Pons (tissue), 1 donor: ENCODE data around the gene NCS1.

Source experiments
- DNase-seq: peaks from one replicate; pipeline ENCODE4 v3.0.0-alpha.2; 2016; ENCODE audit warnings: low spot score

Gene NCS1

DNA sequence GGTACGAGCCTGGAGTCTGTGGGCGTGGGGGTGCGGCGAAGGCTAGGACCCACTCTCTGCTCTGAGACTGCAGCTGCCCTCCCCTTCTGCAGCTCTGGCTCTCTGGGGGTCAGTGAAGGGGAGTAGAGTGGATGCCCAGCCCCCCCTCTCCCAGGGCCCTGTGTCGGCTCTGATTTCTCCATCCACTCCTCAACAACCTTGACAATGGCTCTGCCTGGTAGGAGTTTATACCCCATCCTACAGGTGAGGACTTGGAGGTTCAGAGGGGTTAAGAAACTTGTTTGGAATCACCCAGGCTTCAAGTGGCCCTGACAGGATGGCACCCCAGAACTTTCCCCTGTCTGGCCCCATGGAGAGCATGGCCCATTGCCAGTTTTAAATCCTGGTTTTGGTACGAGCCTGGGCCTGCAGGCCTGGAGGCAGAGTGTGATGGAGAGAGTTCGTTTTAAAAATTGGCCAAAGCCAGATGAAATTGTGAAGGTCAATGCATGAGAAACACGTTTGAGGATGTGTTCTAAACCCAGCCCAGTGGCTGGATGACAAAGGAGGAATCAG lies 22.3 kb downstream of the NCS1 start:
- DNase-seq = no peak

DNA sequence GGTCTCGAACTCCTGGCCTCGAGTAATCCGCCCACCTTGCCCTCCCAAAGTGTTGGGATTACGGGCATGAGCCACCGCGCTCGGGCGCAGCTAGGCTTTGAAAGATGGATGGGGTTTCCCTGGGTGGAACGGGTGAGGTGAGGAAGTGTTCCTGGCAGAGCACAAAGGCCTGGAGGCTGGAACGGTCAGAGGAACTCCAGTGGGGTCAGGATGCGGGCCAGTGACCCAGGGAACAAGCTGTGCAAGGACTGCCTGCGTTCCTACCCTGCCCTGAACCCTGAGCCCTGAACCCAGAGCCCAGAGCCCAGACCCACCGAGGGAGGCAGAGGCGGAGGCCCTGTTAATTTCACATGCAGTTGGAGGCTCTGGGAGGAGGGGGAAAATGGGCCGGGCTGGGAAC lies 23.4 kb downstream of the NCS1 start:
- DNase-seq = no peak

DNA sequence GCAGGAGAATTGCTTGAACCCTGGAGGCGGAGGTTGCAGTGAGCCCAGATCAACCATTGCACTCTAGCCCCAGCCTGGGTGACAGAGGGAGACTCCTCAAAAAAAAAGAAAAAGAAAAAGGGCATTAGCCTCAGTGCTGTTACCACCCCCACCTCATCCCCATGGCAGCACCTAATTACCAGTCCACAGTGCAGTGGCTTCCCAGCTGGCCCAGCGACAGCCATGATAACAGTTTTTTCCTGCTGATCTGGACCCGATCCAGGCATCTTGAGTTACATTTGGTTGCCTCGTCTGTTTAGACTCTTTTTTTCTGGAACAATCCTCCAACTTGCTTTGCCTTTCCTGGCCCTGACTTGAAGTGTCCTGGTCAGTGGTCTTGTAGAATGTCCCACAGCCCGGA lies 24.4 kb downstream of the NCS1 start:
- DNase-seq = no peak

DNA sequence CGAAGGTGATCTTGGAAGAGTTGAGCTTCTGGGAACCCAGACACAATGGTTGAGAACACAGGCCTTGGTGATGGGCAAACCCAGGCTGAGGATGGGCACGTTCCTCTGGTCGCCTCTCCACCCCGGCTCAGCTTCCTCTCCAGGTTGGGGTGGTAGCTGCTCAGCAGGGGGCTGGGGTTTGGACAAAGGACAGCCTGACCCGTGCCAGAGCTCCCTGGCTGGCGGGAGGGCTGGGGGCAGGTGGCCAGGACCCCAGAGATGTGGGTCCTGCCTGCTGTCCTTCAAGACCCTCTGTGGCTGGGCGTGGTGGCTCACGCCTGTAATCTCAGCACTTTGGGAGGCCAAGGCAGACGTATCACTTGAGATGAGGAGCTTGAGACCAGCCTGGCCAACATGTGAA lies 25.2 kb downstream of the NCS1 start:
- no peak for DNase-seq

DNA sequence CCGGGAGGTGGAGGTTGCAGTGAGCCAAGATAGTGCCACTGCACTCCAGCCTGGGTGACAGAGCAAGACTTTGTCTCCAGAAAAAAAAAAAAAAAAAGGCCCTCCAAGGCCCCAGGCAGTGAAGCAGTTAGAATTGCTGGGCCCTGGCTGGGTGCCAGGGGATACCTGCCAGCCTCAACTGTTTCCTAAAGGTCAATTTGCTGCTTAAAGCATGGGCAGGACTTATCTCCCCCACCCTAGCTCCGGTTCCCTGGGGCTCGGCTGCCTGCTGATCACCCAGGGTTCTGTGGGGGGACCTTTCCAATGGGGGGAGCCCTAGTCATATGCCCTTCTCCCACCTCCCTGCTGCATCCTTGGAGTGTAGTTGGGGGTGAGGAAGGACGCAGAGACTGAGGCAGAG lies 25.7 kb downstream of the NCS1 start:
- DNase-seq = no peak

DNA sequence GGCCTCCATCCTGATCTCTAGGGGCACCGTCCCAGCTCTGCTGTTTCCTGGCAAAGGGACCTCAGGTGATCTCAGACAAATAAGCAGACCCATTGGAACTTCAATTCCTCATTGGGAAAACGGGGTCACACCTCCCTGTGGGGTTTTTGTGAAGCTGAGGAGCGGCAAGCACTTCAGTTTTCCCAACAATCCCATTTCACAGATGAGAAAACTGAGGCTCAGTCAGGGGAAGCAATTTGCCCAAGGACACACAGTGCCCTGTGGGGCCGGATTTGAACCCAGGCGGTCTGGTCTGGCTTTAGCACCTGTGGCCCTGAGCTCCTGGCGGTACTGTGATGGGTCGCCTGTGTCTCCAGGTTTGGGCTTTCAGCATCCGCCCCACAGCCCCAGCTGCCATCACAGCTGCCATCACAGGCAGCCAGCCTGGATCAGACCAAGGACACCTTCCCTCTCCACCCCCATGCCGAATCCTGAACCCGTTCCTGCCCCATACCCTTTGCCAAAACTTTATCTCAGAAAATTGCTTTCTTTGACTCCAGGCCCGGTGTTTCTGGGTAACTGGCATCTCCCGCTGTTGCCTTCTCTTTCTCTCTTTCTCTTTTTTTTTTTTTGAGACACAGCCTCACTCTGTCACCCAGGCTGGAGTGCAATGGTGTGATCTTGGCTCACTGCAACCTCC lies 26.4 kb downstream of the NCS1 start:
- DNase-seq = no peak

DNA sequence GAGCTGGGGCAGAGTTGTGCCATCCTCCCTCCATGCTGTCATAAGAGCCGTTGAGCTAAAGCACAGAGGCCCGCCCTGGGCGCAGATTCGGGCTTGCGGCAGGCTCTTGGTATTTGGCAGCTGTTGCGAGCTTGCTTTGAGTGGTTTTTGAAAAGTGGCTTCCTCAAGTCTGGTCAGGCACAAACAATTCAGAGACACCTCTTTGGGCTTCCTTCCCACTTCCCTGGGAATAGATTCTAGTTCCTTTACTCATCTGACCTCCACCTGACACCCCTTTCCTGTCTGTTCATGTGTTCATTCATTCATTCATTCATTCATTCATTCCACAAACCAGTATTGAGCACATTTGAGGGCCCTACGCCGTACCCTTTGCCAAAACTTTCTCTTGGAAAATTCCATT lies 27.4 kb downstream of the NCS1 start:
- peak; percentile 15 for DNase-seq

DNA sequence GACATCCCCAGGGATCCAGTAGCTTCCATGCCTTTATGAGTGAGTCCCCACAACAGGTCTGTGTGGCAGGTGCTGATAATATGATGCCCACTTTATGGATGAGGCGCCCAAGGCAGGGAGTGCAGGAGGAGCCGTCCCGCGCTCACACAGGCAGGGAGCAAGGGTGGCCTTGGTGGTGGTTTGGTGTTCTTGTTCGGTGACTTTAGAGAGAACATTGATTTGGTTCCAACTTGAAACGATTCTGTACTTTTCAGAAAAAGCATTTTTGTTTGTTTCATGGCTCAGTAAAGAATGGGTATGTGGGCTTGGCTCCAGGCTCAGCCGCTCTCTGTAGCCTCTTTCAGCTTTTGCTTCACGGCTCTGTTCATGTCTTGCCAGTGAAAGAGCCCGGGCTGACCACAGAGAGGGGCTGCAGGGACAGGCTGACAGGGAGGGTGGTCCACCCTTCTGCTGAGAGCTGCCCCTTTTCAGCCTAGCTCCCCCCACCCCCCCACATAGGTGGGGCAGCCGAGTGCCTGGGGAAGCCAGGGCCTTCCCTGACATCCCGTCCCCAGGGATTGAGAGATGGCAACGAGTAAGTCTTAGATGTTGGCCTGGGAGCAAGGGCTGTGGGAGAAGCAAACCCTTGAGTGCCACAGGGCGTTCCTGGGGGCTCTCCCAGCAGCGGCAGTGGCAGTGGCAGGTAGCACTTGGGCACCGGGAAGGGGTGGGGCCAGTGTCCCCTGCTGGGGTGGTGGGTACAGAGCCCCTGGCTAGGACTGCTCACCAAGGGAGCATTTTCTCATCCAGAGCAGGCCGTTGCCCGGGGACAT lies 28.0 kb downstream of the NCS1 start:
- DNase-seq = peak; percentile 68

DNA sequence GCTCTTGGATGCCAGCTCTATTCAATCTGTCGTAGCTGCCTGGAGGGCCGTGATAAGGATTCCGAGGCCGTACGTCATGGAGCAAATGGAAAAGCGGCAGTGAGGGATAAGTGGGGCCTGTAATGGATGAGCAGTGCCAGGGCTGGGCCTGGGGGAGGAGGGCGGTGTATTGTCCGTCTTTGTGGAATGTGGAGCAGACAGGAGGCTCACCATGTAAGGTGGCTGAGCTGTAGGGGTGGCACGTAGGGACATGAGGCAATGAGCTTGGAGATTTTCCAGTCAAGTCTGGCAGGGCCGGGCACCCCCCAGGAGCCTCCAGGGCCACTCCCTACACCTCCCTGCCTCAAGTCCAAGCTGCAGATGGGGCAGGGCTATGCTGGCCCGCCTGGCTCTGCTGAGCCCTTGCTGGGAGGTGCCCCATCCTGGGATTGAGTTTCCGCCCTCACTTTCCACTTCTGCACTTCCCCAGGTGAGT lies 29.2 kb downstream of the NCS1 start:
- no peak for DNase-seq

DNA sequence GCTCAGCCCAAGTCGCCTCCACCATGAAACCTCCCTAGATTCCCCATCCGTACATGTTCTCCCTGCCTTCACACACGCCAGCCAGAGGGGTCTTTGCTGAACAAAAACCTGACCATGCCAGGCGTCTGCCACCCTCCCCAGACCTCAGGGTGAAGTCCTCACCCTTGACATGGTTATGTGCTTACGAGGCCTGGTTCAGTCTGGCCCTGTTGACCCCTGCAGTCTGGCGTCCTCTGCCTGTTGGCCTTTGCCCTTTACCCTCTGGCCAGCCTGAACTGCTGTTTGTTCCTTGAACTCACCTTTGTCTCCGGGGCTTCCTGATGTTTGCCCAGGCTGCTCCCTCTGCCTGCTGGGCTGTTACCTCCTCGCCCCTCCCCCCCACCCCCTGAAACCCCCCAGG lies 29.8 kb downstream of the NCS1 start:
- no peak for DNase-seq

DNA sequence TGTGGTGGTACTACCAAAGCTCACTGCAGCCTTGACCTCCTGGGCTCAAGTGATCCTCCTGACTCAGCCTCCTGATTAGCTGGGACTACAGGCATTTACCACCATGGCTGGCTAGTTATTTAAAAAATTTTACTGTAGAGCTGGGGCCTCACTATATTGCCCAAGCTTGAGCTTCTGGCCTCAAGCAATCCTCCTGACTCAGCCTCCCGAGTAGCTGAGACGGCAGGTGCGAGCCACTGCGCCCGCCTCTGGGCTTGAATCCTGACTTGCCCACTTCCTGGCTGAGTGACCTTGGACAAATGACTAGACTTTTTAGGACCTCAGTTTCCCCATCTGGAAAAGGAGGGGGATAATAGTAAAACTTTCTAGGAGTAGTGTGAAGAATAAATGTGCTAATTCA lies 32.1 kb downstream of the NCS1 start:
- DNase-seq = no peak

DNA sequence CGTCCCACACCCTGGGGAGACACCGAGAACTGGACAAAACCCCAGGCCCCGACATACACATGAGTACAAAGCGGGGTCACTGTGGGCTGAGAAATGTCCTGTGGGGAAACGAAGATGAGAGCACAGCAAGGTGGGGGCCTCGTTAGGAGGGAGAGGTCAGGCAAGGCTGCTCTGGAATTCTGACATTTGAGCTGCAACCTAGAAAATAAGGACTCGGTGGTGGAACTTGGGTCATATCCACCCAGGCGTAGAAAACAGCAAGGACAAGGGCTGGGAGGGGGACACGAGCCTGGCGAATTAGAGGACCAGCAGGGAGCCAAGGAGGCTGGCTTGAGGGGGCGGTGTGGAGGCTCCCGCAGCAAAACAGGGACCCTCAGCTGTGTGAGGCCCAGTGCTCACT lies 32.8 kb downstream of the NCS1 start:
- no peak for DNase-seq

DNA sequence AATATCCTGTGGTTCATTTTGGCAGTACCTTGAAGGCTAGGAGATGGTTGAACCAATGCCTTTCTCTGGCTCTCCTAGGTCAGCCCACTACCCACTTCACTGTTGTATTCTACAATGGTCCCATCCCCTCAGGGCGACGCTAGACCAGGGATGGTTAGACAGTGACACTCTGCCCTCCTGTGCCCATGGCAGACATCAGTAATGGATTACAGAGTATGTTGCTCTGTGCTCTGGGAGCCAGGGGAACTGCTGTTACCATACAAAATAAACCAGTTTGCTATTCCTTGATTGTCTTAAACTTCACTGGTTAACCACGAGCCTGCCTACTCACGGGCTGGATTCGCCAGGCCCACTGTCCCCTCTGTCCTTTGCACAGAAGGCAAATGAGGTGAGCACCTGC lies 33.7 kb downstream of the NCS1 start:
- no peak for DNase-seq

DNA sequence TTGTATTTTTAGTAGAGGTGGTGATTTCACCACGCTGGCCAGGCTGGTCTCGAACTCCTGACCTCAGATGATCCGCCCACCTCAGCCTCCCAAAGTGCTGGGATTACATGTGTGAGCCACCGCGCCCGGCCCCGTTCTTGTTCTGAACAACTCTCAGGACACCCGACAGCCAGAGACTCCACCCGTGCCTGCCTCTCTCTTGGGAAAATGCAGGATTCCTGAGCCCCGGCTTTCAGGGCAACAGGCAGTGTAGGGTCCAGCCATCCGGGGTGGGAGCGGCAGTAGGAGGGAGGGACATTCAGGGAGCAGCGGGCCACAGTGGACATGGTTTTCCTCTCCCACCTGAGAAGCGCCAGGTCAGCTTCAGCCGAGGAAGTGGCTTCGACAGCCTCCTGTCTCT lies 34.4 kb downstream of the NCS1 start:
- DNase-seq = no peak

DNA sequence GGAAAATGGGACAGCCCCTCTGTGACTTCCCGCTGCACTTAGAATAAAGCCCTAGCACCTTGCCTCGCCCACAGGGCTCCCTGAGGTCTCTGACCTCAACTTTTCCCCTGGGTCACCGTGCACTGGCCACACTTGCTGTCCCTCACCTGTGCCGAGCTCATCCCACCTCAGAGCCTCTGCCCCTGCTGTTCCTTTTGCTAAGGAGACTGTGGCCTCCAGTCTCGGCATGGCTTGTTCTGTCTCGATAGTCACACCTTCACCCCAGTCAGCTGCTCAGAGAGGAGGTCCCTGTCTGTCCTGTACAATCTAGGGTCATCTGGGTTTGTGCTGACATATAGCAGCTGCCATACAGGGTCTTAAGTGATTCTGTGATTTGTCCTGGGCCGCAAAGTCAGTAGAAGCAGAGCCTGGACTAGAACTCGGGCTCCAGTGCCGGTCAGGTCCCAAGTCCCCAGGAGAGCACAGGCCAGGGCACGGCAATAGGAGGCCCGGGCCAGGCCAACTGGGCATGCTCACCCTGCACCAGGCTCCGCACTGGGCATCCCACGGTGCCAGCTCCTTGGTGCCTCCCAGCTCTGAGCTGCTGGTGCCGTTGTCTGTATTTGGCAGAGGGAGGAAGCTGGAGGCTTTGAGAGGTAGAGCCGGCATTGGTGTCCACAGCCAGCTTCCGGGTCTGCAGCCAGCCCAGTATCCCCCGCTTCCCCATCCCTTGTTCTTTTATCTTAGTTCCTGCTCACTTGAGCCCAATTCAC lies 35.2 kb downstream of the NCS1 start:
- peak; percentile 19 for DNase-seq

DNA sequence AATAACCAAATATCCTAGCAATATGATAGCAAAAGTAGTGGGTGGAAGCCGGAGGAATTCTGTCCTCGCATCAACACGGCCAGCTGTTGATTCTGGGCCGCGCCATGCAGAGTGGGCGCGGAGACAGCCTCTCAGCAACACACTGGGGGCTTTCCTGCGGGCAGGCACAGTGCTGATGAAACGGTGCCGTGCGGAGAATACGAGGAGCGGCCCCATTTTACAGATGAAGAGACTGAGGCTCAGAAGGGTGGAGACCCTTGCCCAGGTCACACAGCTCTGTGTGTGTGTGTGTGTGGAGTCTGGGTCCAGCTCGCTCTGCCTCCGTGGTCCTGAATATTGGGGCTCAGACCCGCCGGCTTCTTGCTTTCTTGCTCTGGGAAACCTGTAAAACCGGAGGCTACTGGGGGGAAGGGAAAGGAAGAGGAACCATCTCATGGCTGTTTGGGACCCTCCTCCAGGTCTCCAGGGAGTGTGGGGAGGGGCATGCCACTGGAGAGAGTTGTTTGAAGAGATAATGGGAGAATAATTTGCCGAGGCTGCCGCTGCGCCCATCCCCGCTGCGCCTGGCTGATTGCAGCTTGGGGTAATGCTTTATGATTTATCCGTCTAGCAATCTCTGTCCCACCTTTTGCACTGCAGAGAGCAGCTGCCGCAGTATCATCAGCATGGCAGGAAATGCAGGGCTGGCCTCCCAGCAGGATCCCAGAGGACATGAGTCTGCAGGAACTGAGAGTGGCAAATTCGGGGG lies 36.6 kb downstream of the NCS1 start:
- no peak for DNase-seq

DNA sequence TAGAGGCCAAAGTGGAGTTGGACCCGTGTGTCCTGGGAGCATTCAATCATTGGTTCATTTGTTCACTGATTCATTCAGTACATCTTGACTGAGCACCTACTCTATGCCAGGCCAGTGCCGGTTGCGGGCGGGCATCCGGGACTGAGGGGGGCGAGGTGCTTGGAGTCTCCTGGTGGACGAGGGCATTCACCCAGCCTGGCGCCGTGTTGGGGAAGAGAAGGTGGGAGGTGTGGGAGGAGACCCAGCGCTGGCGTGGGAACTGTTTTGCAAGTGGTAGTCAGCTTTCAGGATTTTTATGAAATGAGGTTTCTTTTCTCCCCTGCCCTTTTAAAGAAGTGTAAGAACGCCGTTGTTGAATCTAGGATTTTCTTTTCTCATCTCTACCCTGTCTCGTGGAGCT lies 37.2 kb downstream of the NCS1 start:
- no peak for DNase-seq

DNA sequence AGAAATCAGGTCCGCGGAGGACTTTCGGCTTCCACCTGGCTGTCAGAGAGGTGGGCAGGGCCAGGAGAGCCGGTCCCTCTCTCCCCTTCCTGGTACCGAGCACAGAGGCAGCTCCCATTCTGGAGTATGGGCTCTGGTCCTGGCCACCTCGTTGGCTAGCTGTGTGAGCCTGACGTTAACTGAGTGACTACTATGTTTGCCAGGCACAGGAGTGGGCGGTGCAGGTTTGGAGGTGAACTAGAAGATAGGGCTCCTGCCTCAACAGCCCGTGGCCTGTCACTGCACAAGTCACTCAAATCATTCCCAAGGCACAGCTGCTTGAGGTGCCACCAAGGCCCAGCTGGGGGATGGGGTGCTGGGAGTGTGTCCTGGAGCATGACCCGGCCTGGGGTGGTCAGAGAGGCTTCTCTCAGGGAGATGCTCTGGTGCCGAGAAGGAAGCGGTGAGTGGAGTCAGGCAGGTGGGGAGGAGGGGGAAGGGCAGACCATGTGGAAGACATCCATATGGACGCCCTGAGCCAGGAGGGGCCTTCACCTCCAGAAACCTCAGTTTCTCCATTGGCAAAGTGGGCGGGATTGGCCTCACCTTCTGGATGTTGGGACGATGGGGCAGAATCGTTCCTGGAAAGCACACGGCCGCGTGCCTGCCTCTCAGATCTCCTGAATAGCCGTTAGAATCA lies 39.5 kb downstream of the NCS1 start:
- no peak for DNase-seq

DNA sequence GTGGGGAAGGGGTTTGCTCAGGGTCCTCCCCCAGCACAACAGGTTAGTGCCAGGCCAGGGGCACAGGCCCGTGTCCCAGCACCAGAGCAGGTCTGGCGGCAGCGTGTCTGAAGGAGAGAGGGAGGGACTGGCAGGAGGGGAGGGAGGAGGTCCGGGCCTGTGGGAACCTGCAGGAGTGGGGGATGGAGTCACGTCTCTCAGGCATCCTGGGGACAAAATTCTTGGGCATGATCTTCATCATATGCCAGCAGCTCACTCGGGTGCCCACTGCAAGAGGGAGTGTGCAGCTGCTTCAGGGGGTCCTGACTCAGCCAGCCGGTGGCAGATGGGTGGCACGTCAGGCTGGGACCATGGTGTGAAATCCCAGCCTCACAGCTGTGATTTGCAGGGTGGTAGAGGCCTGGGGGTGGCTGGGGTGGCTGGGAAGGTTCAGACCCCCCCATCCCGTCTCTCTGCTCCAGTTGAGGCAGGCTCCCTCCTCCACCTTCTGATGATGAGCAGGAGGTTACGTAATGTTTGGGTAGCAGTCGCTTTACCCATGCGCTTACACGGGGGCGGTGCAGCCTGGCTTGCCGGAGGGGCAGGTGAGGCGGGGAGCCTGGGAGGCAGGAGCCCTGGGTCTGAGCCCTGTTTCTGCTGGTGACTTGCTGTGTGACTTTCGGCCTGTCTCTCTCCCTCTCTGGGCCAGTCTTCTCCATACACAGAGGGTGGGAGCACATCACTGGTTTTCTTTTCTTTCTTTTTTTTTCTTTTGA lies 40.5 kb downstream of the NCS1 start:
- DNase-seq = no peak

DNA sequence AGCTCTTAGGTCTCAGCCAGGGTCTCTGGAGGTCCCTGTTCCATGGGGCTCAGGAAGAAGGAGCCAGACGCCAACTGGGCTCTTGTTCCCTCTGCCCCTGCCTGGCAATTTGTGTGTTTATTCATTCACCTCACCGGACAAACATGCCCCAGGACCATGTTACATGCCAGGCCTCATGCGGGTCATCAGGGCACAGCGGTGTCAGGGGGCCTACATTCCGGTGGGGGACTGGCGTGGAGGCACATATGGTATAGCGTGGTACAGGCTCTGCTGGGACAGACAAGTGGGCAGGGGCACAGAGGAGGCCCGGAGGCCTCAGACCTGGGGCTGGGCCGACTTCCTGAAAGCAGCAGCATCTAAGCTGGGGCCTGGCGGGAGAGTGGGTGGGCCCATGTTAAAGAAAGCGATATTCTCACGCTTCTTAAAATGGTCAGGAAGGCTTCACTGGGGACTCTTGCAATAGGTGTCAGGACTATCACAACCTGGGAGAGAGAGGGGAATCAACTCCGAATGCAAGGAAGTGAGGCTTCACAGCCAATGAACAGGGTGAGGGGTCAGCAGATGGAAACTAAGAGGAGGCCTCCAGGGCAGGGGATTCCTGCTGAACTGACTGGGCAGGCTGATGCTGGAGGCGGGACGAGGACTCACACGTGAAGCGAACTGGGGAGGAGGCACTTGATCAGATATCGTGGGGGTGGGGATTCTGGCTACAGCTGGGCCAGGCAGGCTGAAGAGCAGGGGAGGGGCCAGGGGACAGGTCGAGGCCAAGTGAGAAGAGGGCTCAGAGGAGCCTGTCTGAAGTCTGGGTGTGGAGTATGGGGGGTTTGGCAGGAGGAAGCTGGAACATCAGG lies 41.9 kb downstream of the NCS1 start:
- no peak for DNase-seq
